Hepatocyte (in vitro differentiated cells): ENCODE data around the gene WNK2.

ENCODE experiments used
- CTCF ChIP-seq: fragments of 200-600 bp; sonication (generic); IDR thresholded peaks from 2 replicates; pipeline ENCODE4 v1.5.1; 2016; ENCODE audit warnings: antibody characterized with exemption, mild to moderate bottlenecking; ENCODE audit not compliant: poor library complexity
- EZH2 ChIP-seq: fragments of 200-600 bp; sonication (generic); IDR thresholded peaks from 2 replicates; pipeline ENCODE4 v1.6.1; 2016; ENCODE audit warnings: antibody characterized with exemption, mild to moderate bottlenecking, borderline replicate concordance
- EZH2phosphoT487 ChIP-seq: fragments of 200-600 bp; sonication (generic); IDR thresholded peaks from one replicate; pipeline ENCODE4 v1.6.1; 2018; ENCODE audit warnings: antibody characterized with exemption, mild to moderate bottlenecking, low read depth, moderate library complexity; ENCODE audit not compliant: unreplicated experiment, severe bottlenecking

DNA sequence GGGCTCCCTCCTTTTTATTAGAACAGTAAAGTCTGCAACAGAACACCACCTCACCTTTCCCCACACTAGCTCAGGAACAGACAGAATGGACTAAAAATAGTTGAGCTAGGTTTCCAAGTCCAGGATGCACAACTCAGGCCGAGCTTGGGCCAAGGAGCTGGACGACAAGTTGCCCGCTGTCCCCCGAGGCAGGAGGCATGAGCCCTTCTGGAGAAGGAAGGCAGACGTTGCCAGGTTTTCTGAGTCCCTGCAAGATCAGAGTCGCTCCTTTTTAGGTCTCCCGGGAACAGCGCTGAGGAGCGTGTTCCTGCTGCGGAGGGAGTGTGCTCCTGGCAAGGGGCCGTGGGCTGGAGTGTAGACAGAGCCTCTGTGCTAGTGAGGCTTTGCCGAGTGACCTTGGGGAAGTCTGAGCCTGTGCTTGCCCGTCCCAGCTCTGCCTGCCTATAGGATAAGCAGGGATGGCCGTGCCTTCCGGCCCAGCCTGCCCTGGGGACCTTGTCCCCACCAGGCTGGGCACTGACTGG, 121.6 kb downstream of the WNK2 start:
- no peak for TF ChIP-seq CTCF
- no peak for TF ChIP-seq EZH2
- no peak for TF ChIP-seq EZH2phosphoT487
